Activated CD4-positive, CD25-positive, alpha-beta regulatory T cell (primary cell): ENCODE measurements around the gene ATG4B.
"Not testable (repeated sequence)": the region's sequence is repeated elsewhere in the genome, so short reads cannot be mapped to it uniquely, and the experiment has no call there.

Experiments used
- DNase-seq, 4 experiments: peaks; one replicate each; lab custom pipeline; 2025; lab: John Stamatoyannopoulos, UW

The ATG4B gene

DNA sequence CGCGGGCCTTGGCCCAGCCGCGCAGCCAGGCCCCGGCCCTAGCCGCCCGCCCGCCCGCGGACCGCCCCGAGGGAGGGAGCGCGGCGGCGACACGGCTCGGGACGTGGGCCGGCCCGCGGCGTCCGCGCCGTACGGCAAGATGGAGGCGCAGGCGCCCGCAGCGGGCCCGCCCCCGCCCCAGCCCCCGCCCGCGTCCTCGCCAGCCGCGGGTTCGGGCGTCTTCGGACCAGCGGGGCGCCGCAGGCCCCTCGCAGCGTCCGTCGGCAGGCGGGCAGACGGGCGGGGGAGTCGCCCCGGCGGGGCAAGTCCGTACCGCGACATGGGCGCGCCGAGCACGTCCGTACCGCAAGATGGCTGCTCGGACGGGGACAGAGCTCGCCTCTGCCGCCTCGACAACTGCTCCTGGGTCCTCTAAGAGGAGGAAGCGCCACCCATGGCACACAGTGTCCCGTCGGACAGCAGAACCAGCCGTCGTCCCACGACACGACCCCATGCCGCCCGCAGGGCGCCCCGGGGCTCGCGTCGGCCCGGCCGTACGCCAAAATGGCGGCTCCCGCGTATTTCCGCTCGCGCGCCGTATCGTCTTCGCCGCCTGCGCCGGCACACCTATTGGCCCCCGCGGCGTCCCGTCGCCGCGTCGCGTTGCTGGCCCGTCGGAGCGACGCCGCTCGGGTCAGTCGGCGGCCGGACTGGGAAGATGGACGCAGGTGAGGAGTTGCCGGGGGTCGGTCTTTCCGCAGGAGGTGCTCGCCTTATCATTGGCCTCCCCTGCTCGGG, at the start of gene ATG4B, which contains the start of gene THAP4:
TSS of gene ATG4B (plus strand) at position 676 of the 777 bp plus-strand sequence. CDS start at position 698, 22 bp downstream.
TSS of gene THAP4 (minus strand) at position 141 of the 777 bp plus-strand sequence. CDS start 141 bp downstream, outside the sequence.
- DNase-seq = peak; percentile 42 to 62 (median 56)

DNA sequence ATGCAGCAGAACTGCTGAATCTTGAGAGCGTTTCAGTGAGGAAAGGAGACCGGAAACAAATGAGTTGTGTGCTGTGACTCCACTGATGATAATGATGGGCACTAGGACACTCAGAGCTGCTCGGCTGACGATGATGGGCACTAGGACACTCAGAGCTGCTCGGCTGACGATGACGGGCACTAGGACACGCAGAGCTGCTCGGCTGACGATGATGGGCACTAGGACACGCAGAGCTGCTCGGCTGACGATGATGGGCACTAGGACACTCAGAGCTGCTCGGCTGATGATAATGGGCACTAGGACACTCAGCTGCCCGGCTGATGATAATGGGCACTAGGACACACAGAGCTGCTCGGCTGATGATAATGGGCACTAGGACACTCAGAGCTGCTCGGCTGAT, 47.6 kb upstream of the ATG4B start:
- not testable (repeated sequence) for DNase-seq

DNA sequence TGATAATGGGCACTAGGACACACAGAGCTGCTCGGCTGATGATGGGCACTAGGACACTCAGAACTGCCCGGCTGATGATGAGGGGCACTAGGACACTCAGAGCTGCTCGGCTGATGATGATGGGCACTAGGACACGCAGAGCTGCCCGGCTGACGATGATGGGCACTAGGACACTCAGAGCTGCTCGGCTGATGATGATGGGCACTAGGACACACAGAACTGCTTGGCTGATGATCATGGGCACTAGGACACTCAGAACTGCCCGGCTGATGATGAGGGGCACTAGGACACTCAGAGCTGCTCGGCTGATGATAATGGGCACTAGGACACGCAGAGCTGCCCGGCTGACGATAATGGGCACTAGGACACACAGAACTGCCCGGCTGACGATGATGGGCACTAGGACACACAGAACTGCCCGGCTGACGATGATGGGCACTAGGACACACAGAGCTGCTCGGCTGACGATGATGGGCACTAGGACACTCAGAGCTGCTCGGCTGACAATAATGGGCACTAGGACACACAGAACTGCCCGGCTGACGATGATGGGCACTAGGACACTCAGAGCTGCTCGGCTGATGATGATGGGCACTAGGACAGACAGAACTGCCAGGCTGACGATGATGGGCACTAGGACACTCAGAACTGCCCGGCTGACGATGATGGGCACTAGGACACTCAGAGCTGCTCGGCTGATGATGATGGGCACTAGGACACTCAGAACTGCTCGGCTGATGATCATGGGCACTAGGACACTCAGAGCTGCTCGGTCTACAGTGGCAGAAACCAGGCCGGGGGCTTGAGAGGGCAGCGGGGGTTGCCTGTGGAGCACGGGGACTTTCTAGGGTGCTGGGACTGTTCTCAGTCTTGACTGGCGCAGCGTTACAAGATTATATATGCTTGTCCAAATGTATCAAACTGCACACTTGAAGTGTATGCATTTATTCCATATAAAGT, 46.7 kb upstream of the ATG4B start:
- DNase-seq = not testable (repeated sequence)

DNA sequence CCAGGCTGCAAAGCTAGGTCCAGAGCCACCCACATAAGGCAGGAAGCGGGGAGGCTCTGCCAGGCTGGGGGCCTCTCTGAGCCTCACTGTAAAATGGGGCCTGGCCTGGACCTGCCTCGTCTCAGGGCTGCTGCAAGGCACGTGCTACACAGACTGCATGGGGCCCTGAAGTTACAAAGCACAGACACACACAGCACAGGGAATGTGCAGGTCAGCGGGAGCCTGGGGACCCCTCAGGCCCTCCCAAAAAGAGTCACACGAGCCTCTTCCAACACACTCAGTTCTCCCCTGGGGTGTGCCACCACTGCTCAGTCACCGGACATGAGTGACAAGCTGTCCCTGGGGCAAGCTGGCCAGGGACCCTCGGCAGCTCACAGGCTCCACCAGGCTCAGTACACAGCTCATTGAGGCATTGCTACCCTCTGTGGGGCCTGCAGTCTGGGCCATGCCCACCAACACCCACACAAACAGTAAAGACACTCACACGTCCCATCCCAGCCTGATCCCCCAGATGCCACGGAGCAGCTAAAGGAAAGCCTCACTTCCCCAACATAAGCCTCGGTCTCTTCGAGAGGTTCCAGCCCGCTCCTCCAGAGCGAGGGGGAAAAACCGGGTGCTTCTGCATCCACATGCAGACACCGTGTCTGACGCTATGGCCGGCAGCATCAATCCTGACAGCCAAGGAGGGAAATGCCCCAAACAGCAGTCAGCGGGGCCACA, 45.2 kb upstream of the ATG4B start:
- no peak for DNase-seq

DNA sequence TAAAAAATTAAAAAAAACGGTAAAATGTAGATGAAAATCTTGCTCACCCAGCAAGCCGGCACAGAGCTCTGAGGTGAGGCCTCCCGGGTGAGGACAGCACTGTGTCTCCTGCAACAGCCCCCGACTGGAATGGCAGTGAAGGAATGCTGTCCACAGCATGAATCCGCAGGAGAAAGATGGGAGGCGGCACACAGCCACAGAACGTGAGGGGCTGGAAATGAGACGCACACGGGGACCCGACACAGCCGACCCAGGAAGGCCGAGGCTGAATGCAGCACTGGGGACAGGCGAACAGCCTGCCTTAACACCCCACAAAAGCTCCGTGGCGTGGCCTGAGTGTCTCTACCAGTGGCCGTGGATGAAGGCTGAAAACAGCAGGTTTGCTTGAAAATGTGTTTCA, 44.2 kb upstream of the ATG4B start:
- no peak for DNase-seq

DNA sequence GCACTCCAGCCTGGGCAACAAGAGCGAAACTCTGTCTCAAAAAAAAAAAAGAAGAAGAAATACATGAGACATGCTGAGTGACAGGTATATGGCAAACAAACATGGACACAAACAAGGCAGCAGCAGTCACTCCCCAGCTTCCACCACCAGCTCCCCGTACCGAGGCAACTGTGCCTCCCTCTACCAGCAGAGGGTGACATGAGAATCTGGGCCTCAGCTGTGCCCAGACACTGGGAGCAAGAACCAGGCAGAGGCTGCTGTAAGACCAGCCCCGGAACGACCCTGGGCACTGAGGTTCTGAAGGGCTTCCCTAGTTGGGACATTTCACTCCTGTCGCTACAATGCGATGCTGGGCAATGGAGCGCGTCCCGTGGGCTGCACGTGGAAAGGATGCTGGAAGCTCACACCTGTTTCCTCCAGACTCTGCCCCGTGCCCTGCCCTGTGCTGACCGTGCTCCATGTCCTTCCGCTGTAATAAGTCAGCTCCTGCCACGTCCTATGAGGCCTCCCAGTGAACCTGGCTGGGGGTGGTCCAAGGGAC, 41.8 kb upstream of the ATG4B start:
- no peak for DNase-seq

DNA sequence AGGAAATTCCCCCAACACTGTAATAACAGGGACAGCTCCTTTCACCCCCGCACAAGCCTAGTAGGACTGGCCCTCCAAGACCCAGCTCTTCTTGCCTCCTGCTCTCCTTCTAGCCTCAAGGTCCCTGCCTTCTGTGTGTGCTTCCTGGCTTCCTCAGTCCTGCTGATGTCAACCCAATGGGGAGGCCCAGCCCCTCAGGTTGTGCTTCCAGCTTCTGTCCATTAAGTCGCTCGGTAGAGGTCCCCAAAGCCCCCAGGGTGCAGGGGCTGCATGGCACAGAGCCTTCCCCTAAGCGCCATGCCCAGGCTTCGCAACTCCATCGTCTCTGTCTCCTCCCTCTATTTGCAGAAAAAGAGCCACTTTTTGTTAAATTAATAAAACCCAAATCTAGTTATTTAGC, 39.9 kb upstream of the ATG4B start:
- DNase-seq = no peak

DNA sequence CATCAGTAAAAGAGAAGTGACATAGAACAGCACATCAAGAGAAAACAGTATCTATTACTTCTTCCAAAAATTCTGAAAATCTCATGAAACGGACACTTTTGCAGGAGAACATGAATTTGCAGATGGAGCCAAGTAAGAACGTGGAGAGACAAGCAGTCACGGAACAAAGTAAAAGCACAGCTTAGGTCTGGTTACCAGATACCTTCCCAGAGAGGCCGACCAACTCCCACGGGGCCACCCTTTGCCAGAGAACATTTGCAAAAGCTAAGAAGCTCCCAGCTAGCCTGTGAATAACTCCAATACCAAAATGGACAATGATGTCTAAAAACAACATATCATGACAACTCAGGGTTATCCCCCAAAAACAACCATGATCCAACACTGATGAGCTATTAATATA, 39.4 kb upstream of the ATG4B start:
- no peak for DNase-seq

DNA sequence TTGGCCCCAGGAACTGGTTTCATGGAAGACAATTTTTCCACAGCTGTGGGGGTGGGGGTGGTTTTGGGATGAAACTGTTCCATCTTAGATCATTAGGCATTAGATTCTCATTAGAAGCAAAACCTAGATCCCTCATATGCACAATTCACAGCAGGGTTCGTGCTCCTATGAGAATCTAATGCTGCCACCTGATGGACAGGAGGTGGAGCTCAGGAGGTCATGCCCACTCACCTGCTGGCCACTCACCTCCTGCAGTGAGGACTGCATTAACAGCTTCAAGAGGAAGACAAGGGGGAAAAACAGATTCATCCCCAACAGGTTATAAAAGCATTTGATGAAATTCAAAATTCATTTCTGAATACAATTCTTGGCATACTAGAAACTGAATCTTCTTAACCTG, 39.0 kb upstream of the ATG4B start:
- no peak for DNase-seq

DNA sequence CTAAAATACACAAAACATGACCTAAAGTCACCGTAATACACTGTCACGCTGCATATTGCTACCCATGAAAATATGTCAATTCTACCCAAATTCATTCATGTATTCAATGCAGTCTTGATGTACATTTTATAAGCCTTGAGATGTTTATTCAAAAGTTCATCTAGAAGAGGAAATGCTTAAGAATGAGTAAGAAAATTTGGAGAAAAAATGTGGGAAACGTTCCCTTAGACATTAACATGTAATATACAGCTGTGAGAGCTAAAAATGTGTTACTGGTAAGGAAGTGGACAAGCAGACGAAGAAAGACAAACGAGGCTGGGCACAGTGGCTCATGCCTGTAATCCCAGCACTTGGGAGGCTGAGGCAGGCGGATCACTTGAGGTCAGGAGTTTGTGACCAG, 37.9 kb upstream of the ATG4B start:
- DNase-seq = no peak

DNA sequence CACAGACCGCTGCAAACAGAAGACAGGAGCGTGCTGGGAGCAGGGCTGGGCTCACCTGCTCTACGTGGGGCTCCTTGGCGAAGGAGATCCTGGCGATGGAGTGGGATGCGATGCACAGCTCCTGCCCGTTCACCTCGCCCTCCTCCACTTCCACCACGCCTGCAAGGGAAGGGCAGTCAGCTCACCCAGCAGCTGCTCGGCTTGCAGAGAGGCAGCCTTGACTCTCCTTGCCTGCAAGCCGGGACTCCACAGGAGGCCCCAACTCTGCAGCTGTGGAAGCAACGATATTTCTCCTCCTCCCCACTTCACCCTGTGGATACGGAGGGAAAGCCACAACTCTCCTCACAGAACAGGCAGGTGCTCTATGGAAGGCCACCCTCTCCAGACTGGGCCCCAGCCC, 35.7 kb upstream of the ATG4B start:
- DNase-seq = no peak

DNA sequence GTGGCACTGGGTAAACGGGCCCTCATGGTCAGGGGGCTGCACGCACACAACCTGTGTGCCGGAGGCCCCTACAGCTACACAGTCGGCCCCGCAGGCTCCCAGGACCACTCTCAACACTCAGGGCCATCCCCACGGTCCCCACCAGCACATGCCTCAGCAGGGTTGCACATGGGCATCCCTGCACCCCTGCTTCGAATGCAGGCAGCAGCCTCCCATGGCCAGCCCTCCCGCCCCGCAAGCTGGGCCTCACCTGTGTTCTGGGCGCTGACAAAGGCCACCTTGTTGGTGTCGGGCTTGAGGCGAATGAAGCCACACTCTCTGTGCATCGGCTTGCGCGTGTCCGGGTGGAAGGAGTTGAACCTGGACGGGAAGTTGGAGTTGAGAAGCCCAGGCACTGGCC, 34.8 kb upstream of the ATG4B start:
- no peak for DNase-seq

DNA sequence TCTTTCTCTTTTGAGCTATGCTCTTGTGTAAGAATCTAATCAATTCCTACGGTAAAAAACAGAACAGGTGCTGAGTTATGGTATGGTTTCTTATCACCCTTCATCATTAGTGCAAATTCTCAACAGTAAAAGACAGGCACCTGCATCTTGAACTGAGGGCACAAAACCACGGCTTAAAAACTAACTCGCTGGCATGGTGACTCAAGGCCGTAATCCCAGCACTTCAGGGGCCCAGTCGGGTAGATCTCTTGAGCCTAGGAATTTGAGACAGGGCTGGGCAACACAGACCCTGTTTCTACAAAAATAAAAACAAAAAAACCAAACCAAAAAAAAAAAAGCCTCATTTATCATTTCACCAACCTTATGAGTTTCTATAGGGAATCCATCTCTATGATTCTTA, 33.8 kb upstream of the ATG4B start:
- DNase-seq = no peak

DNA sequence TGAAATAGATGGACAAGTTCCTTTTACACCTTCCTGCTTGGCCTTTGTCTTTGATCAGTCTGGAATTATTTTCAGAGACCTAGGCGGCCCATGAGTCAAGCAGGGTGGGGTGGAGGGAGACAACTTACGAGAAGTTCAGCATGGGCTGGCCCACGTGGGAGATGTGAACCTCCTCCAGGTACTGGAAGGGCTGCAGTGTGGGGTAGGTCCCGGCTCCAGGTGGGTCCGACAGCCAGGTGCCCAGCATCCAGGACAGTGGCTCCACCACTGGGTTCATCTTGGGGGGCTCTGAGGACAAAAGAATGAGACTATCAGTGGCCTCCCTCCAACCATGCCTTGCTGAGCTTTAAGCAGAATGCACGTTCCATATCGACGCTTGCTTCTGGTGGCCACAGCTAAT, 31.3 kb upstream of the ATG4B start:
- no peak for DNase-seq

DNA sequence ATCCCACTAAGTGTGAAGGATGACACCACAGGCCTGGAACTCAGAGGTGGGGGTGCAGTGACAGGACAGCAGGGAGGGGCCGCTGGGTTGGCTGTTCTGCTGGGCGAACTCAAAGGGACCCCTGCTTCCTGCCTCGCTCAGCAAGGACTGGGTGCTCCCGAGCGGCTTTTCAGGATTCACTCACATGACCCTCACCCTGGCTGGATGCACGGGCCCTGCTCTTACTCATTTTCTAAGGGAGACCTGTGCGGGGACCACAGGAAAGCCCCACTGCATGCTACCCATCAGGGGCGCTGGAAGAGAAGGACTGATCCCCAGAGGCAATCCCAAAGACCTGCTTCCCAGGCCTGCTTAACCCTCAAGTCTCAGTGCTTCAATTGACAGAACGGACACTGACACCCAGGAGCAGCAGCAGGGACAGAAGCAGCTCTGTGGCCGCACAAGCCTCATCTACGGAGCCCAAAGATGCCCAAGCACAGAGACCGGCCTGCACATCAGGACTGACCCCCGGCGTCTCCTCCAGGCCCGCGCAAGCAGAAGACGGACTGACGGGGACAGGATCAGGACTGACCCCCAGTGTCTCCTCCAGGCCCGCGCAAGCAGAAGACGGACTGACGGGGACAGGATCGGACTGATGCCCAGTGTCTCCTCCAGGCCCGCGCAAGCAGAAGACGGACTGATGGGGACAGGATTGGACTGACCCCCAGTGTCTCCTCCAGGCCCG, 30.2 kb upstream of the ATG4B start:
- DNase-seq = no peak

DNA sequence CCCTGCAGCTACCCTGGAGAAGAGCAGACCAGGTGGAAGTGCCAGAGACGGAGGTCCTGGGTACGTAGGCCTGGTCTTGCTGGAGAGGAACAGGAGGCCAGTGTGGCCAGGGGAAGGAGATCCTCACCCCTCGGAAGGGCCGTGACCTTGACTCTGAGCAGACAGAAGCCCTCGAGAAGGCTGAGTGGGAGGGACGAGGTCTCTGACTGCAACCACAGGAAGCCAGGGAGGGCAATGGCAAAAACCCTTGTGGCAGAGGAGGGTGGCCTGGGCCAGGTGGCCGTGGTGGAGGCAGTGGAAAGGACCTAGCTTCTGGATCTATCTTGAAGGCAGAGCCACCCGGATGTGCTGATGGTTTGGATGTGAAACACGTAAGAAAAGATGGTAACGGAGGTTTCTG, 28.6 kb upstream of the ATG4B start:
- DNase-seq = no peak

DNA sequence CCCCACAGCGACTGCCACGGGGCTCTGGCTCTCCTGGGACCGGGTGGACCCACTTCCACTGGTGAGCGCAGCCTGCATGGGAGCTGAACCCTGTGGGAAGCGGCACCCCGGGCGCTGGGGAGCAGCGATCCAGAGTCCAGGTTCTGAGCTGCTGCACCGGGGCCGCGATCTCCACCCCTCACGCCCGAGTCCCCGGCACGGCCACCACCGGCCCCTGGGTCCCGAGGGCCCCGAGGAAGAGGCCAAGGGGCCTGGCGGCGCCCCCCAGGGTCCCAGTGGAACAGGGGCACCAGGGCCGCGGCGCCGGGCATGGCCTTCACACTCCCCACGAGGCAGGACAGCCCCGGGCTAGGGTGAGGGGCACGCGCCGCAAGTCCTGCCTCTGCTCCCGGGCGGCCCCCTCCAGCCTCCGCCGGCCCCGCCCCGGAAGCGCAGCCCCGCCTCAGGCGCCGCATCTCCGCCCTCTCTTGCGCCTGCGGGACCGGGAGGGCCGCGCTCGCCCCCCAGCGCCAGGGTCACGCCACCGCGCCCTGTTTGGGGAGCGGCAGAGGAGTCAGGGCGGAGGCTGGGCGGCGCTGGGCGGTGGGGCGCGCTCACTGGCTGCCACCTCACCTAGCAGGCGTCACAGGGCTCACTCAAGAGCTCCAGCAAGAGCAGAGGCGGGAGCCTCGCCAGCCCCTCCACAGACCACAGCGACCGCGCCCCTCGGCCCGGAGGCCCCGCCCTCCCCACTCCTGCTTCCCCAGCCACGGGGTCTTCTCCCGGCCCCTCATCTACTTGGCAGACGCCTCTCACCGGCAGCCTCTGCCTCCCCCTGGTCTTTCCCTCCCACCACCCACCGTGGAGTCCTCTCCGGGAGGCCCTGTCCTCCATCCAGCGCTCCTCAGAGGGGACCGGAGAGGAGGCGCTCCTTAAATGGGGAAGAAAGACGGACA, 27.4 kb upstream of the ATG4B start:
- DNase-seq = peak; percentile 75 to 89 (median 83)

DNA sequence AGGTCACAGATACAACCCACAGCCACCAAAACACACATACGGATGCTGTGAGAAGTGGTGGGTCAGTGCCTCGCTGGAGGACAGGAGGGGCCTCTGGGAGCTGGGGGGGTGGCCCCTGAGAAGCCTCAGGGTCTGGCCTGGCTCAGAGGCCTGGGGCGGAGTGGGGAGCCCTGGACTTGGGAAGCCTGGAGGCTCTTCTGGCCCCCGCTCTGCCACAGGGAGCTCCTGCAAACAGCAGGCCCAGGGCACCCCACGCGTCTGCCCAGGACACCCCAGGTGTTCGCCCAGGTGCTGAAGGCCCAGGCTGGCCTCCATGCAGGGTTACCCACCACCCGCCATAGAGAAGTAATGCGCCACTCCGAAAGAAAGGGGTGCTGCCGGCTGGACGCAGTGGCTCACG, 26.4 kb upstream of the ATG4B start:
- no peak for DNase-seq

DNA sequence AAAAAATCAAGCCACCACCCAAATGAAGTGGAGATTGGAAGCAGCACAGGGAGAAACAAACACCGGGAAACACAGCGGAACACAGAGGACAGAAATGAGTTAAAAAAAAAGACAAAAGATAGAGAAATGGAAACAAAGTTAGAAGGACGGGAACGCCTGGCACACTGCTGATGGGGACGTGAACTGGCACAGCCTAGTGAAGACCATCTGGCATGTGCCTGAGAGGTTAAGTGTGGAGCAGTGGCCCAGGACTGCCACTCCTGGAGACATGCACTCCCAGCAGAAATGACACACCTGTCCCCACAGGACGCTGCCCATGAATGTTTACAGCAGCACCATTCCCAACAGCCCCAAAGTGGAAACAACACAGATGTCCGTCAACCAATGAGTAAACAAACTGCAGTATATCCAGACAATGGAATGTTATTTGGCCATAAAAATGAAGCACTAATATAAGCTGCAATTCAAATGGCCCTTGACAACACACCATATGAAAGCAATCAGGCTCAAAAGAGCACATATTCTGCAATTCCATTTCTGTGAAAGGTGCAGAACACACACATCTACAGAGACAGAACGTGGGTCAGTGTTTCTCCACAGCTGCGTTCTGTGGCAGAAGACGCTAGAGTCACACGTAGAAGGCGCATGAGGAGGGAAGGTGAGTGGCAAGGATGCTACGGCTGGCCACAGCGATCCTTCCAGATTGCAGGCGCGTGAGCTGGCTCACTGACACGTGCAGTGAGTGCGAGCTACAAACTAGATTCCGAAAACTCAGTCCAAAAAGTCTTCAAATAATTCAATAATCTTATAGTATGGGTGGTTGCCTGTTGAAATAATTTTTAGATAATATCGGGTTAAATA, 25.1 kb upstream of the ATG4B start:
- DNase-seq = no peak
